ENCODE results near the gene FXN.

FXN gene

DNA sequence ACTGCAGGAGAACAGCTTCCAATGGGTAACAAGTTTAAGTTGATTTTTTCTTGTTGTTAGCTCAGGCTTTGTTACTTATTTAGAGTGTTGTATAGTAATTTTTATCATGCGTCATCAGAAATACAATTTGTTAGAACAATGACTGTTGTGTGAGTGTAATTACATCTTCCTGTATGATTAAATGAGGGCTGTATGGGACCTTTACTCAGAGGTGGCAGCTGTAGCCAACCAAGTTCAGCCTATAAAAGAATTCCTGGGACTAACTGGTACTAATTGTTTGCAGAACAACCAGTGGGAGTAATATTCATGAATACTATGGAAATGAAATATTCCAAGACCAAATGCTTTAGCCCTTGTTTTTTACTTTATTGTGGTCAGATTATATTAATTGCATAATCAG lies 107.7 kb downstream of the FXN start:
- TF ChIP-seq, protein P1, sequence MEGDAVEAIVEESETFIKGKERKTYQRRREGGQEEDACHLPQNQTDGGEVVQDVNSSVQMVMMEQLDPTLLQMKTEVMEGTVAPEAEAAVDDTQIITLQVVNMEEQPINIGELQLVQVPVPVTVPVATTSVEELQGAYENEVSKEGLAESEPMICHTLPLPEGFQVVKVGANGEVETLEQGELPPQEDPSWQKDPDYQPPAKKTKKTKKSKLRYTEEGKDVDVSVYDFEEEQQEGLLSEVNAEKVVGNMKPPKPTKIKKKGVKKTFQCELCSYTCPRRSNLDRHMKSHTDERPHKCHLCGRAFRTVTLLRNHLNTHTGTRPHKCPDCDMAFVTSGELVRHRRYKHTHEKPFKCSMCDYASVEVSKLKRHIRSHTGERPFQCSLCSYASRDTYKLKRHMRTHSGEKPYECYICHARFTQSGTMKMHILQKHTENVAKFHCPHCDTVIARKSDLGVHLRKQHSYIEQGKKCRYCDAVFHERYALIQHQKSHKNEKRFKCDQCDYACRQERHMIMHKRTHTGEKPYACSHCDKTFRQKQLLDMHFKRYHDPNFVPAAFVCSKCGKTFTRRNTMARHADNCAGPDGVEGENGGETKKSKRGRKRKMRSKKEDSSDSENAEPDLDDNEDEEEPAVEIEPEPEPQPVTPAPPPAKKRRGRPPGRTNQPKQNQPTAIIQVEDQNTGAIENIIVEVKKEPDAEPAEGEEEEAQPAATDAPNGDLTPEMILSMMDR (IDR thresholded peaks at IDR 0.05): no peak
- TF ChIP-seq ZFX (IDR thresholded peaks at IDR 0.05; ENCODE audit: borderline replicate concordance): no peak
- H3K27ac ChIP-seq: no peak overlapping the region

DNA sequence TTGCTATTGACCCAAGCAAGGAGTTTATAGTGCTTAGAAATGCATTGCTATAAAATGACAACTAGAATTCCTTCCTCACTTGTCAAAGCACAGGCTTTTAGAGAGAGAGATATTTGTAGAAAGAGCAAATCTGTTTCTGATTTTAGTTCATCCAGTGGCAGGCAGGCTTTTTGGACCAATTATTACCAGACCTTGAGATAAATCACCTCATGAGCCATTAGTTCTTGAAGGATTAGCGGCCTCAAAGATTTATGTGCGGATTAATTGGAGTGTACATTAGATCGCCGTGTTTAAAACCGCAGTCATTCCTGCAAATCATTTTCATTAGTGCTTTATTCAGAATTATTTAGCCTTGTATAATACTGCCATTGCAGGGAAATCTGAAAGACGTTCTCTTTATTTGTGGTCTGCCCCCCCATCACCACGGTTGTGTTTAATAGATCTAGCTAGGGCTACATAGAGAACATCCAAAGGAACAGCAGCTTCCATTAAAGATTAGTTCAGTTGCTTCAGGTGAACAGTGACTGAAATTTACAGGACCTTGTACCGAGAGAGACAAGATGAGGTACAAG lies 109.7 kb downstream of the FXN start:
- H3K27ac ChIP-seq: no peak overlapping the region
- TF ChIP-seq, protein P1 (IDR thresholded peaks at IDR 0.05): no peak
- TF ChIP-seq ZFX (IDR thresholded peaks at IDR 0.05; ENCODE audit: borderline replicate concordance): no peak

DNA sequence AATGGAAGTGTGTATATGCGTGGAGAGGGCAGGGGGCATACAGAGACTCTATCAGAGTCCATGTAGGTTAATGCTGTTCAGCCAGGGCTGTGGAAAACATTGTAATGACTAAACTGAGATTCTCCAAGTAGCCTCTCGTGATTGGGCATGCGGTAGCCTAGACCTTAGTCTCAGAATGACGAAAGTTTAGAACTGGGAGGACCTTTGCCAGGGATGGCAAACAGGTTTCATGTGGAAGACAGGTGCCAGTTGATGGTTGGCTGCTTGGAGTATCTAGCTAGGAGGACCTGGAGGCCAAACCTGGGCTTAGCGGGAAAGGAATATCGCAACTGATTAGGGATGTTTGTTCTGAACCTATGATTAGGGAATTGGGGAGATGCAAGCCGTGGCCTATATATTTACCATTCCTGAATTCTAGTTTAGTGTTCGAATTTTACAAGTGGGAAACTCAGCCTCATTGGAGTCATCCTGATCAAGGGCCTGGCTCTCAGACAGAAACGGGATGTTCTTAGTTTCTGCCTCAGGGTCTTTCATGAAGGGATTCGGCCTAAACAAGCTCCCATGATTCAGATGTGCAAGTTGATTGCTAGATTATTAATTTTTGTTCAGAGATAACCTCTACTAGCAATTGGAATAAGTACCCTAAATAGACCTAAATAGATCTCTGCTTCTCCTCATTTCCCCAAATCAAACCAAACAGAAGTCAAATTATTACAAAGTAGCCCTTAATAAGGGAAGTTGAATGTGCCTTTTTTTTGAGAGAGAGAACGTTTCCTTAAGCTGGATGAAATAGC lies 111.7 kb downstream of the FXN start:
- TF ChIP-seq ZFX (IDR thresholded peaks at IDR 0.05; ENCODE audit: borderline replicate concordance): no peak
- no peak overlapping the region for H3K27ac ChIP-seq

DNA sequence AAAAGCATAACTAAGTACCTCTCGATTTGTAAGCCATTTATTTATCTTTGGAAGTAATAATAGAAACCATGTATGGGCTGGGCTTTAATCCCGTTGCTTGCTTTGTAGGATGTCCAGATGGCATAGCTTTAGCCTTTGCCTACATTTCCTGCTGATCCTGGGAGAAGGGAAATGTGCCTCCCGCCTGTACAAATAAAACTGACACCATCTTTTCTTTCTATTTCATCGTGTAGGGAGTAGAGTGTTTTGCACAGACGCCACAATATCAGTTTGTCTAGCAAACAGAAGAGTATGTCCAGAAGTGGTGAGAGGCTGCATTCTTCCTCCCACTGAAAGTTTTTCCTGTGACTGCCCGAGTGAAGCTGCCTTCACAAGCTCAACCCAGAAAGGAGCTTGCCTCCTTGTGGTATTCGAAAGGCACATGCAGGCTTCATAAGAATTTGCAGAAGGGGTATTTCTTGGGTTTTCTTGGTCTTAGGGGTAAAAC lies 113.8 kb downstream of the FXN start:
- no peak overlapping the region for H3K27ac ChIP-seq
- TF ChIP-seq, protein P1 (IDR thresholded peaks at IDR 0.05): no peak
- no peak for TF ChIP-seq ZFX (IDR thresholded peaks at IDR 0.05; ENCODE audit: borderline replicate concordance)
